ELF-1 (cell line): ENCODE measurements around the gene QSOX2.
"Not testable (repeated sequence)": the region's sequence is repeated elsewhere in the genome, so short reads cannot be mapped to it uniquely, and the experiment has no call there.

Source experiments
- DNase-seq: peaks from one replicate; pipeline ENCODE4 v3.0.0-alpha.2; 2016; ENCODE audit warnings: low read depth, low spot score

The QSOX2 gene

GRCh38 chr9:136282272-136282861, 36.8 kb upstream of the QSOX2 start:
- DNase-seq = no peak

DNA sequence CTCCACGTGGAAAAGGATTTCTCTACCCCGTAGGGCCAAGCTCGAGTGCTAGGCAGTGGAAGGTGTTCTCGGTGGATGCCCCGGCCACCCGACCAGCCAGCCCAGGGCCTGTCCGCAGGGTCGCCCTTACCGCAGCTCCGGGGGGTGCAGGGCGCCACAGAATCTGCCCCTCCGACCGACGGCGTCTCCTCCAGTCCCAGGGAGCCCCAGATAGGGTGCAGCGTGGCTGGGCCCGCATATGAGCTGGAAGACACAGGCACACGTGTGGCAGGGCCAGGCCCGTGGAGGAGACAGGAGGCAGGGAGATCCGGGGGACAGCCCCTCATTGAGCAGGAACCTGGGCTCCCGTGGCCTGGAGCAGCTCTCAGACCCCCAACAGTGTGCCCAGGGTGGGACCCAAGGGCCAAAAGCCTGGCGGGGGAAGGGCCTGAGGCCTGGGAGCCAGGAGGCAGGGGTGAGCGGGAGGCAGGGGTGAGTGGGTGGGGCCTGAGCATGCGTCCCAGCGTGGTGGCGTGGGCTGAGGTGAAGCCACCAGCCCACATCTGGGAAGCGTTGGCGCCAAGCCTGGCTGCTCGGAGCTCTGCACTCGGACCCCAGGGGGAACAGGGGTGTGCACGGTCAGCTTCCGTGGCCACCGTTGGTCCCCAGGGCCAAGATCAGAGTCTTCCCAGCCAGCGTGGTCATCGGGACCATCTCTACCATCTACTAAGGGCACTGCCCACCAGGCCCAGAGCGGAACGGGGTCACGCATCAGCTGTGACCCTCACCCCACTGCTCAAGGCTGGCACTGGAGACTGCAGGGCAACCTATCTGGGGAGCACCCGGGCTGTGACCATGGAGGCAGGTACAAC, 36.0 kb upstream of the QSOX2 start:
- no peak for DNase-seq

DNA sequence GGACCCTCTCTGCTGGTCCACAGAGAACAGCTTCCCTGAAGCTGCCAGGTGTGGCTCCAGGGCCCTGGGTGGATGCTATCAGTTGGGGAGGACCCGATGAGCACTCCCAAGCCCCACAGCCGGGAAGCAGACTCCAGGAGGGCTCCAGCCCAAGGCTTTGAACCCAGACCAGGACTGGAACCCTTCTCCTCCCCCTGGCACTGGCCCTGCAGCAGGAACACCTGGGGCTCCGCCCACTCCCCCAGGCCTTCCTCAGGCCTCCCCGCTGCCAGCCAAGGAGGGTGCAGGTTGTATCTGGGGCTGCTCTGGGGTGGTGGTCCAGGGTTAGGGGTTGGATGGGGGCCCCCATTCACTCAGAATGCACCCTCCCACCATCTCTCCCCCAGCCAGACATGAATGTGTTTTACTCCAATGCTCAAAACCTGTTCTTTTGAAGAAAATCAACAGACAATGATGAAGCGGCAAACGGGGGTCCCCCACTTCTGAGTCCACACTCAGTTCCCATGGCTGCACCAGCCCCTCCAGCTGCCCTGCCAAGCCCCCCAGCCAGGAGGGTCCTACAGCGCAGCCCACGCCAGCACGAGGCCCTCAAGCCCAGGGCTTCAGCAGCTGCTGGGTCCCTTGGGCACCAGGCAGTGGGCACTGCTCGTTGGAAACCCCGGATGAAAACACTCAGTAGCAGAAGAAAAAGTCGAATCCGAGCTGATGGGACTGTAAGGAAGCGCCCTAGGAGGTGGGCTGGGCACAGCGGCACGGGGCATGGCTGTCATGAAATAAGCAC, 35.1 kb upstream of the QSOX2 start:
- no peak for DNase-seq

GRCh38 chr9:136279471-136279870, 33.9 kb upstream of the QSOX2 start:
- no peak for DNase-seq

DNA sequence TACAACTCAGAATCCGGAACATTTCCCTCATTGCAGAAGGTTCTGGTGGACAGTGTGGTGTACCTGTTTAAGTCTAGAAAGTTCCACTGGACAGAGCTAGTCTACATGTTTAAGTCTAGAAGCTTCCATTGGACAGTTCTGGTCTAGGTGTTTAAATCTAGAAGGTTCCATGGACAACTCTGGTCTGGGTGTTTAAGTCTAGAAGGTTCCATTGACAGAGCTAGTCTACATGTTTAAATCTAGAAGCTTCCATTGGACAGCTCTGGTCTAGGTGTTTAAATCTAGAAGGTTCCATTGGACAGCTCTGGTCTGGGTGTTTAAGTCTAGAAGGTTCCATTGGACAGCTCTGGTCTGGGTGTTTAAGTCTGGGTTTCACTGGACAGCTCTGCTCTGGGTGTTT, 33.3 kb upstream of the QSOX2 start:
- DNase-seq = no peak

- no peak for DNase-seq
These were observed 32.6 kb upstream of the QSOX2 start for GRCh38 chr9:136278221-136278620.

DNA sequence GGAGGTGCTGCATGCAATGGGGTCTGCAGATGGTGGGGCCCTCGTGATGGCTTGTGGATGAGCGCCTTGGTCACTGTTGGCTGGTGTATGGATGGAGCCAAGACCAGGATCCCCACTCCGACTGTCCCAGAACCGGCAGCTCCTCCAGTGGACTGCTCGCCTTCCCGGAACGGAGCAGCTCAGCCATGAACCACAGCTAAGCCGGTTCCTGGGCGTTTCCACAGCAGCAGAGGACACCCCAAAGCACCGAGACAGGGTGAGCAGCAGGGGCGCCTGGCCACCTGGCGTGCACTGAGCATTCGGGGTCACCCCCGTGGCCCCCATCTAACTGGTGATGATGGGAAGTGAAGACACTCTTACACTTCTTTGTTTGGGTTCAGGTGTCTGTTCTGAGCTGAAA, 32.1 kb upstream of the QSOX2 start:
- DNase-seq = no peak

DNA sequence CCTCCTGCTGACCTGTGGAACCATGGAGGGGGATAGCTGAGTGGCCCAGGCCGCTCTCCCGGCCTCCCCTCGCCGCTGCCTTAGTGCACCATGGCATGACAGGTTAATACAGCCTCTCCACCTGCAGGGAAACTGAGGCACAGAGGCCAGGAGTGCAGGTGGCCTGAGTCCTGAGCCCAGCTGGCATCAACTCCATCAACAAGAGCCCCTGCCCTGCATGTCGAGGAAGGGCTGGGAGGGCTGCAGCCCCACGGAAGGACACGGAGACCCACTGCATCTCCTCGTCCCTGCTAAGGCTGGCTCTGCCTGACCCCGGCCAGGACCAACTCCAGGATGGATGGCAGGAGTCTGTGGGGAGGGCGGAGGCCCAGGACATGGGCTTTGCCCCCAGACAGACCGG, 31.1 kb upstream of the QSOX2 start:
- DNase-seq = no peak

- peak; percentile 37 for DNase-seq
These were observed 30.2 kb upstream of the QSOX2 start for GRCh38 chr9:136275655-136276429.

DNA sequence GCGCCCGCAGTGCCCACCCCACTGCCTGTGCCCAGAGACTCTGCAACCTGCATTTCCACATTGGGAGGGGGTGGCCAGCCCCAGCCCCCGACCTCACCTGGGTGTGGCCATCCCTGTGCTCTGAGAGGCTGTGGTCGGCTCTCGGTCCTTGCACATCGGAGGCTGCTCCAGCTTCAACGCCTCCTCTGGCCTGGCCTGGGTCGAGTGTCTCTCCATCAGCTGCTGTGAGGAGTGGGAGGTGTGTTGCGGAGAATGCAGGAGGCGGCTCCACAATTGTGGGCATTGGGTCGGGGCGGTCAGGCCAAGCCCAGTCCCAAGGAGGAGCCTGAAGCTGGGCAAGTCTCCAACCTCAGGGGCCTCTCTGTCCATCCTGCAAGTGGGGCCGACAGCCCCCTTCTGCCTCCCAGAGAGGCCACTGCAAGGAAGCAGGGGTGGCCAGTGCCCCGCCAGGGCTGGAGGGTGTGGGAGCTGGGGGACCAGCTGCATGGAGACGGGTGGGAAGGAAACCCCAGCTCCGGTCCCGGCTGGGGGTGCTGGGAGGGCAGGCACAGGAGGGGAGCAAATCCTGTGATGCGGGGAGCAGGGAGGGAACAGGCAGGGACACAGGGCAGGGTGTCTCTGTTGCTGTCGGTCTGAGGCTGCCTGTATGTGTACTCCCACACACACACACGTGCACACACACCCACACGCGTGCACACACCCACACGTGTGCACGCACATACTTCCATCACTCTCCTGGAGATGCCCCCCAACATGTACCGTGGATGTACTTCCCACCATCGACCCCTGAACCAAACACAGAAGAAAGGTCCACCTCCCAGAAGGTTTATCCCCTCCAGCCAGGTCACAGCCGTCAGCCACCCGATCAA, 29.4 kb upstream of the QSOX2 start:
- no peak for DNase-seq

DNA sequence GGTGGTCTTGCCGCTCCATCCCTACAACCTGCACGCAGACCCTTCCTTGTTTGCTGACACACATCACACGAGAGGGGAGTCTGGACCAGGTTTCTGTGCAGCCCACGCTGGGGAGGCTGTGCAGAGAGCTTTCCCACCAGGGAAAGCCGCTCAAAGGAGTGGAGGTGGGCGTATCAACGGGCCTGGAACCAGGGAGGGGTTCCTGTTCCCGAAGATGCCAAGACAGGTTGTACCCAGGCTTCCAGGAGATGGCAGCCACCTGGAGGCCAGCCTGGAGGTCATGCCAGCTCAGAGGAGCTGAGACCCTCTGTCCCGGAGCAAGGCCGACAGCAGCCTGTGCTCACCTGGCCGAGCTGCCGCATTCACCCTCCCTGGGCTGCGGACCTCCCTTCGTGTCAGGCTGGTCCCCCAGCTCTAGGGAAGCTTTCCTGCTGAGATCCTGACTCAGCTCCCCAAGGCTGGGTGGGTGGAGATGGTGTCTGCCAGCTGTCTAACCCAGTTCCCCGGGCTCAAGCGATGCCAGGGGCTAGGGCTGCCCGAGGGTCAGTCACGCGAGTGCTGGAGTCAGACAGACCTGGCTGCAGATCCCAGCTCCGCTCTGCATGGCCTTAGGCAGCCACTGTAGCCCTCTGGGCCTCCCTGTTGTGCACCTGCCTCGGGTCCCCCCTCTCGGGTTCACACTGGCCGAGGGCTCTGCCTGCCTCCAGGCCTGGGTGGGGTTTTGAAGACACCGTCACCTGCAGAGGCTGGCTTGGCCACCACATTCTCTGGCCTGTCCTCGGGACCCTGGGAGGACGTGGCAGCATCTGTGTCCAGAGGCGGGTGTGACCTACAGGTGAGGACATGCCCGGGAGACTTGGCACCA, 28.5 kb upstream of the QSOX2 start:
- no peak for DNase-seq

DNA sequence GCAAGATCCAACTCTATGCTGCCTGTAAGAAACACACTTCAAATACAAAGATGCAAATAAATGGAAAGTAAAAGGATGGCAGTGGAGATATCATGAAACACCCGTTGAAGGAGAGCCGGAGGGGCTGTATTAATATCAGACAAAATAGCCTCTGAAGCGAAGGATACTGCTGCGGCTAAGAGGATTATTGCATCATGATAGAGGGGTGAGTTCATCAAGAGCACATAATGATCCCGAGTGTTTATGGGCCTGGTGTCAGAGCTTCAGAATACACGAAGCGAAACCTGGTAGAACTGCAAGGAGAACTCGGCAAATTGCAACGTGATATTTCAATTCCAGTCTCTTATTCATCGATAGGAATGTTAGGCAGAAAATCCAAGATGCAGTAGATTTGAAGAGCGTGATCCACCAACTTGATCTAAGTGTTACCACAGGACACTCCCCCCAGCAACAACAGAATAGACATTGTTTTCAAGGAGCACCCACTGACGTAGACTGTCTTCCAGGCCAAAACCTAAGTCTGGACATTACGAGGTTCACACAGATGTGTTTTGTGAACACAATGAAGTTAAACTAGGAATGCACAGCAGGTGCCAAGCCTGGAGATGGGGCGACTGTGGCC, 27.7 kb upstream of the QSOX2 start:
- DNase-seq = no peak

GRCh38 chr9:136270173-136270705, 24.6 kb upstream of the QSOX2 start:
- no peak for DNase-seq

DNA sequence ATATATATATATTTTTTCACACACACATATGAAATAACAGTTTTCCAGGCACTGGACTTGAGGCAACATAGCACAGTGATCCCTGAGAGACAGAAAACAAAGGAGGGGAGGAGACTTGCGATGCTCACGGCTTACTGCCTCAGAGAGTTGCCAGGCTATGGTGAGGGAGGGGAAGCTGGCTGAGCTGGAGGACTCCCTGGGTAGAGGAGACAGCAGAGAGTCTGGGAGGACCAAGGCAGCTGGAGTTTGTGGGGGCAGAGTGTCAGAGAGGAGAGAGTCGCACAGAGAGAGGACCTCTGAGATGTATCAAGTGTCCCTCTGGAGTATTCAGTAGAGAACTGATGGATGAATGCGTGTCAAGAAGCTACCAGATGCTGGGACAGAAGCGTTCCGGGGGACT, 23.1 kb upstream of the QSOX2 start:
- no peak for DNase-seq

GRCh38 chr9:136268318-136268717, 22.7 kb upstream of the QSOX2 start:
- DNase-seq = peak; percentile 79

DNA sequence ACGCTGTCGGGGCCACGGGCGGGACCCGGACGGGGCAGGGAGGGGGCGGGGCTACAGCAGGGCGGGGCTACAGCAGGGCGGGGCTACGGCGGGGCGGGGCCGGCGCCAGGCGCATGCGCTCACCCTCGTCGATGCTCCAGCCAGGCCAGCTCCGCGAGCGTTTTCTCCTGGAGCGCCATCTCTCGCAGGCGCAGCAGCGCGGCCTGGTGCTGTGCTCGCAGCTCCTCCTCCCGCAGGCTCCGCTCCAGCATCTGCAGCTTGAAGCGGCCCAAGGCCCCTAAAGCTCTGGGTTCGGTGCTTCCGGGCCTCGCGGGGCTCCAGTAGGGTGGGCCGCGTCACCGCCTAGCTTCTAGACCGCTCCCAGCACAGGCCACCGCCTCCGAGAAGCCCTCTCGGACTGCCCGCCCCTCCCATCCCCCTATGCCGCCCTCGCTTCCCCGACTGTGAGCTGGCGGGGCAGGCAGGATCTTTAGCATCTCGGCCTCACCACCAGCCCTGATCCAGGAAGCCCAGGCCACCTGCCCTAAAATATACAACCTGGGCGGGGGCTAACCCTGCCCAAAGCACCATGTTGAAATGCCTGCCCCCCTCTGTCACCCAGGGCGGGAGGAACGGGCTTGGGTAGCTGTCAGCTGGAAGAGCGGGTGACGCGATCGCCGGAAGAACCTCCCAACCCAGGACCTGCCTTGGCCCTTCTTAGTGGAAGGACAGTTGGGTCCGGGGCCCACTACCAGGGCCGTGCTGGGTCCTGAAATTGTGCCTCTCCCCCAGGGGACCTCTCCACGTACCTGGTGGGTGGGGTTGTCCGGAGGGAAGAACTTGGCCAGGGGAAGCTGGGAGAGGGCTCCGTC, 21.9 kb upstream of the QSOX2 start:
- DNase-seq = peak; percentile 84

GRCh38 chr9:136266641-136267040, 21.0 kb upstream of the QSOX2 start:
- DNase-seq = not testable (repeated sequence)
